Measurements from ENCODE around the gene FOXP4.

The FOXP4 gene

GRCh38 chr6:41502566-41502916, 43.6 kb upstream of the FOXP4 start:
- Mint-ChIP-seq H3K27me3 (ENCODE audit: low read depth) (peaks cover 39% of the 10 kb centered on the region), H3K4me3 (peak overlapping the region; percentile 72 to 83 (median 77)), H3K27ac (peak overlapping the region; percentile 96 to 99 (median 98)), H3K4me1 (peaks cover 64% of the 10 kb centered on the region), H3K9me3 (no peaks in the 10 kb centered on the region), H3K36me3 (ENCODE audit: low read depth) (no peaks in the 10 kb centered on the region)
- no peak for TF ChIP-seq CTCF (IDR thresholded peaks at IDR 0.05; ENCODE audit: unreplicated experiment in 3 of 3)

GRCh38 chr6:41502917-41503671, 43.1 kb upstream of the FOXP4 start:
- peak overlapping the region; percentile 96 to 99 (median 98) for H3K27ac Mint-ChIP-seq
- no peaks in the 10 kb centered on the region for H3K9me3 Mint-ChIP-seq
- no peaks in the 10 kb centered on the region for H3K36me3 Mint-ChIP-seq (ENCODE audit: low read depth)
- peaks cover 39% of the 10 kb centered on the region for H3K27me3 Mint-ChIP-seq (ENCODE audit: low read depth)
- TF ChIP-seq CTCF (IDR thresholded peaks at IDR 0.05; ENCODE audit: unreplicated experiment in 3 of 3): no peak
- H3K4me1 Mint-ChIP-seq: peaks cover 63% of the 10 kb centered on the region
- H3K4me3 Mint-ChIP-seq: peak overlapping the region; percentile 72 to 83 (median 77)

GRCh38 chr6:41503827-41504465, 42.2 kb upstream of the FOXP4 start:
- no peak for TF ChIP-seq CTCF (IDR thresholded peaks at IDR 0.05; ENCODE audit: unreplicated experiment in 3 of 3)
- Mint-ChIP-seq H3K36me3 (ENCODE audit: low read depth) (no peaks in the 10 kb centered on the region), H3K4me3 (peak overlapping the region; percentile 78 to 85 (median 80)), H3K9me3 (no peaks in the 10 kb centered on the region), H3K4me1 (peaks cover 60% of the 10 kb centered on the region), H3K27me3 (ENCODE audit: low read depth) (peaks cover 39% of the 10 kb centered on the region), H3K27ac (peak overlapping the region; percentile 96 to 99 (median 98))

- Mint-ChIP-seq H3K4me3 (peak overlapping the region; percentile 78 to 85 (median 80)), H3K27ac (peak overlapping the region; percentile 96 to 99 (median 98)), H3K4me1 (peaks cover 61% of the 10 kb centered on the region), H3K36me3 (ENCODE audit: low read depth) (no peaks in the 10 kb centered on the region), H3K9me3 (no peaks in the 10 kb centered on the region), H3K27me3 (ENCODE audit: low read depth) (peaks cover 42% of the 10 kb centered on the region)
- no peak for TF ChIP-seq CTCF (IDR thresholded peaks at IDR 0.05; ENCODE audit: unreplicated experiment in 3 of 3)
Observed at GRCh38 chr6:41504466-41505121, 41.6 kb upstream of the FOXP4 start.

GRCh38 chr6:41505122-41506049, 40.8 kb upstream of the FOXP4 start:
- Mint-ChIP-seq H3K27ac (peak overlapping the region; percentile 91 to 99 (median 96)), H3K27me3 (ENCODE audit: low read depth) (peaks cover 49% of the 10 kb centered on the region), H3K9me3 (no peaks in the 10 kb centered on the region), H3K4me3 (peak overlapping the region; percentile 51 to 60 (median 54)), H3K4me1 (peaks cover 63% of the 10 kb centered on the region), H3K36me3 (ENCODE audit: low read depth) (no peaks in the 10 kb centered on the region)
- no peak for TF ChIP-seq CTCF (IDR thresholded peaks at IDR 0.05; ENCODE audit: unreplicated experiment in 3 of 3)
